Right atrium auricular region (tissue), 2 donors: ENCODE results near the gene MYO15B. TPM values are rescaled to one million over a fixed set of nuclear protein-coding genes. Genes with fewer than 3 reads are reported as not detected.

Experiments
- DNase-seq: peaks from one replicate; pipeline ENCODE4 v3.0.0-alpha.2; 2019; ENCODE audit warnings: low spot score
- H3K27ac ChIP-seq, 2 donors: fragments of 200-600 bp; sonication (generic); 1 replicate in 1 of 2; 2 replicates in 1 of 2; pipeline ENCODE4 v1.5.1; 2016 to 2019
- H3K27me3 ChIP-seq, 2 donors: fragments of 200-600 bp; sonication (generic); one replicate each; pipeline versions ENCODE4 v1.5.1 to v1.6.0; 2017 to 2019
- H3K36me3 ChIP-seq: fragments of 200-600 bp; sonication (generic); one replicate; pipeline ENCODE4 v1.5.1; 2016
- H3K4me1 ChIP-seq, 2 donors: fragments of 200-600 bp; sonication (generic); one replicate each; pipeline versions ENCODE4 v1.5.1 to v1.6.0; 2017 to 2019
- H3K4me3 ChIP-seq, 2 donors: fragments of 200-600 bp; sonication (generic); 1 replicate in 1 of 2; 2 replicates in 1 of 2; pipeline ENCODE4 v1.5.1; 2017 to 2019; ENCODE audit warnings: mild to moderate bottlenecking in 1 of 2, moderate library complexity in 1 of 2
- H3K9me3 ChIP-seq, 2 donors: fragments of 200-600 bp; sonication (generic); one replicate each; pipeline ENCODE4 v1.5.1; 2019
- total RNA-seq, 2 donors: library from RNA; depleted of rRNA; stranded (reverse); fragments of >200 nt; gene quantifications; one replicate each; pipeline ENCODE4 v1.1.0, GENCODE V29; 2016
- TF ChIP-seq, protein P1 (sequence below), 2 donors: fragments of 200-600 bp; sonication (generic); IDR thresholded peaks; one replicate each; pipeline ENCODE4 v1.5.1; 2019; ENCODE audit warnings: antibody characterized with exemption in 2 of 2

The MYO15B gene
- total RNA-seq, 2 donors from 2014 or later = 29.3 to 34.3 TPM

DNA sequence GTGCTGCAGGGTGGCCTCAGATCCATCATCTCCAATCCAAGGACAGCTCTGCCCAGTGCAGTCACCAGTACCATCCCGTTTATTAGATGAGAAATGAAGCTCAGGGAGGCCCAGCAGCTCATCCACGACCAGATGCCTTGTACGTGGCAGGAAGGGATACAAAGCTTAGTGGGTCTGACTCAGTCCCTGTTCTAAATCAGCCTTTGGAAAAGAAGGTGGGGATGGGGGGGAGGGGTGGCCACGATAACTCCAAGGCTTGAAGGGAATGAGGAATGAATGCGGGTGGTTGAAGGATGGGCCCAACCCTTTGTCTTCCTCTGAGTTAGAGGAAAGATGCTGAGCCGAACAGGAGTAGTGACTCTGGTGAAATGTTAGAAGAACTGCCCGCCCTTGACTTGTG, 36.3 kb upstream of the MYO15B start:
- TF ChIP-seq, protein P1, sequence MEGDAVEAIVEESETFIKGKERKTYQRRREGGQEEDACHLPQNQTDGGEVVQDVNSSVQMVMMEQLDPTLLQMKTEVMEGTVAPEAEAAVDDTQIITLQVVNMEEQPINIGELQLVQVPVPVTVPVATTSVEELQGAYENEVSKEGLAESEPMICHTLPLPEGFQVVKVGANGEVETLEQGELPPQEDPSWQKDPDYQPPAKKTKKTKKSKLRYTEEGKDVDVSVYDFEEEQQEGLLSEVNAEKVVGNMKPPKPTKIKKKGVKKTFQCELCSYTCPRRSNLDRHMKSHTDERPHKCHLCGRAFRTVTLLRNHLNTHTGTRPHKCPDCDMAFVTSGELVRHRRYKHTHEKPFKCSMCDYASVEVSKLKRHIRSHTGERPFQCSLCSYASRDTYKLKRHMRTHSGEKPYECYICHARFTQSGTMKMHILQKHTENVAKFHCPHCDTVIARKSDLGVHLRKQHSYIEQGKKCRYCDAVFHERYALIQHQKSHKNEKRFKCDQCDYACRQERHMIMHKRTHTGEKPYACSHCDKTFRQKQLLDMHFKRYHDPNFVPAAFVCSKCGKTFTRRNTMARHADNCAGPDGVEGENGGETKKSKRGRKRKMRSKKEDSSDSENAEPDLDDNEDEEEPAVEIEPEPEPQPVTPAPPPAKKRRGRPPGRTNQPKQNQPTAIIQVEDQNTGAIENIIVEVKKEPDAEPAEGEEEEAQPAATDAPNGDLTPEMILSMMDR (IDR thresholded peaks at IDR 0.05) = no peak
- peaks cover 0 to 9% of the 10 kb centered on the region in 2 donors for H3K4me1 ChIP-seq
- H3K4me3 ChIP-seq = no peak overlapping the region

DNA sequence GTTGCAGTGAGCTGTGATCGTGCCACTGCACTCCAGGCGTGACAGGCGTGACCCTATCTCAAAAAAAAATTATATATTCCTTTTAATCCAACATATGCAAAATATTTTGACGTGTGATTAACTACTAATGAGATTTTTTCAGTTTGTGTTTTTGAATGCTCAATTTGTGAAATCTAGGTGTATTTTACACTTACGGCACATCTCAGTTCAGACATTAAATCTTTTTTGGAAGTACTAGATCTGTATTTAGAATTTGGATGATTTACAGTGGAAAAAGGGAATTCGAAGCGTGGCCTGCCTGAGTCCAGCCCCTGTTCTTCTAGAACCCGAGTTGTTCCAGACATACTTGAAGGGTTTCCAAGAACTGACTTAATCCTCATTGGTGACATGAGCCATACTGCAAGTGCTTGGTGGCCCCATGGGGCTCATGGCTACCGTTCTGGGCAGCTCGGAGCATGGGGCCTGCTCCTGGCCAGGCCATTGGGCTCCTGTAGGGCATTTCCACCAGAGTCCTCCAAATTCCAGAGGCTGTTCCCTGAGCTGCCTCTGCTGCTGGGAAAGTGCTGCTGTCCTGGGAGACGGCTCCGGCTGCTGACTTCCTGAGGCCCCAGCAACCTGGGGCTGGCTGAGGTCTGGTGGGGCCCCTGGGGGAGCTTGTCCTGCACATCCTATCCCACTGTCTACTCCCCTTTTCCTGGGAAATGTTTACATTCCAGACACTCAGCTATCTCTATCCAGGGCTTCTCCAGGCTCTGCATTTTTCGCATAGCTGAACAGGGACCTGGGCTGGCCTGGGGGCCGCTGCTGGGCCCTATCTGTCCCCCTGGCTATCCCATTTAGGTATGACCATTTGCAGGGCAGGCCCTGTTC, 34.9 kb upstream of the MYO15B start:
- Histone ChIP-seq H3K9me3 (no peaks in the 10 kb centered on the region), H3K4me1 (peaks cover 0 to 16% of the 10 kb centered on the region in 2 donors), H3K27ac (no peak overlapping the region), H3K36me3 (no peaks in the 10 kb centered on the region), H3K27me3 (no peaks in the 10 kb centered on the region), H3K4me3 (no peak overlapping the region)
- TF ChIP-seq, protein P1 (IDR thresholded peaks at IDR 0.05) = no peak
- DNase-seq = no peak

More for the DNA sequence above, 36.3 kb upstream of the MYO15B start:
- no peaks in the 10 kb centered on the region for H3K9me3 ChIP-seq
- no peaks in the 10 kb centered on the region for H3K27me3 ChIP-seq
- DNase-seq = no peak
- no peak overlapping the region for H3K27ac ChIP-seq
- H3K36me3 ChIP-seq = no peaks in the 10 kb centered on the region

DNA sequence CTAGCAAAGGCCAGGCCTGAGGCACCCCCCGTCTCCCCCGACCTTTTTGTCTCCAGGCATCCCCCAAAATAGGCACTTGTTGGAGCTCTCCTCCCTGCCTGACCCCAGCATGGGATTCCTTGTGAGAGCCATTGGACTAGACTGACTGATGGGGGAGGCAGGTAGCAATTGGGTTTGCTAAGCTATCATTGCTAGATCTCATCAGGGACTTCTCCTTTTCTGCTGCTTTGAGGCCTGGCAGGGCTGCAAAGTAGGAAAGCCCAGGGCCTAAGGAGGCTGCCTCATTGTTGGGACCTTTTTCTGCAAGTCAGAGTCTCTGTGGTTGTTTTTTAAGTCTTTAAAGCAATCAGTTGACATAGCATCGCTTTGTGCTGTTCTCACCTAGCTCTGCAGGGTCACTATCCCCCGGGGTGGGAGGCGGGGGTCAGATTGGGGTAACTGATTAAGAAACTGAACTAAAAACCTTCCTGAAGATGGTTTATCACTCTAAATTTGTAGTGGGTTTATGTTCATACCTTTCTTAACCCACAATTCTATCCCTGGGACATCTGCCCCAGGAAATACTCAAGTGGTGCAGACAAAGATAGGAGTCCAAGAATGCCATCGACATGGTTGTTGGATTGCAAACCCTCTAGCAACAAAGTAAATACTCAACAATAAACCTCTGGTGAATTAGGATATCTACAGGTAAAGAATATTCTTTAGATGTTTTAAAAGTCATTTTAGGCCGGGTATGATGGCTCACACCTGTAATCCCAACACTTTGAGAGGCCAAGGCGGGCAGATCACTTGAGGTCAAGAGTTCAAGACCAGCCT, 34.1 kb upstream of the MYO15B start:
- no peak for DNase-seq
- TF ChIP-seq, protein P1 (IDR thresholded peaks at IDR 0.05) = no peak
- Histone ChIP-seq H3K27ac (no peak overlapping the region), H3K36me3 (no peaks in the 10 kb centered on the region), H3K4me3 (no peak overlapping the region), H3K27me3 (no peaks in the 10 kb centered on the region), H3K9me3 (no peaks in the 10 kb centered on the region), H3K4me1 (peaks cover 0 to 19% of the 10 kb centered on the region in 2 donors)

DNA sequence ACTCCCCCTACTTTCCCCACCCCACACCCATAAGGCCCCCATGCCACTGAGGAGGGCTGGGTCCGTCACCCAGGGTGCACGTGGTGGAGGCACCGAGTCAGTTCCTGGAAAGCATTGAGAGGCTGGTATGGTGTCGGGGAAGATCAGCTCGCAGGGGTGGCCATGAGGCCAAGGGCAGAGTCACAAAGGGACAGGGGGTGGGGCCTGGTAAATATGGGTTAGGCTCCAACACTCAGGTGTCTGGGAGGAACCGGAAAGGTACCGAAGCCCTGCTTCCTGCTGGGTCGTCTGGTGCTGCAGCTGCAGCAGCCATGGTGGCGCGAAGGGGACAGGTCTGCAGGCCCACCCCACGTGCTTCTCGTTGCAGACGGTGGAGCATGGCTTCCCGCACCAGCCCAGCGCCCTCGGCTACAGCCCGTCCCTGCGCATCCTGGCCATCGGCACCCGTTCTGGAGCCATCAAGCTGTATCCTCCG, 31.9 kb upstream of the MYO15B start:
- no peak overlapping the region for H3K4me3 ChIP-seq
- DNase-seq = no peak
- TF ChIP-seq, protein P1 (IDR thresholded peaks at IDR 0.05) = no peak
- no peaks in the 10 kb centered on the region for H3K9me3 ChIP-seq
- no peaks in the 10 kb centered on the region for H3K36me3 ChIP-seq
- peaks cover 0 to 19% of the 10 kb centered on the region in 2 donors for H3K4me1 ChIP-seq
- H3K27ac ChIP-seq = no peak overlapping the region
- no peaks in the 10 kb centered on the region for H3K27me3 ChIP-seq

DNA sequence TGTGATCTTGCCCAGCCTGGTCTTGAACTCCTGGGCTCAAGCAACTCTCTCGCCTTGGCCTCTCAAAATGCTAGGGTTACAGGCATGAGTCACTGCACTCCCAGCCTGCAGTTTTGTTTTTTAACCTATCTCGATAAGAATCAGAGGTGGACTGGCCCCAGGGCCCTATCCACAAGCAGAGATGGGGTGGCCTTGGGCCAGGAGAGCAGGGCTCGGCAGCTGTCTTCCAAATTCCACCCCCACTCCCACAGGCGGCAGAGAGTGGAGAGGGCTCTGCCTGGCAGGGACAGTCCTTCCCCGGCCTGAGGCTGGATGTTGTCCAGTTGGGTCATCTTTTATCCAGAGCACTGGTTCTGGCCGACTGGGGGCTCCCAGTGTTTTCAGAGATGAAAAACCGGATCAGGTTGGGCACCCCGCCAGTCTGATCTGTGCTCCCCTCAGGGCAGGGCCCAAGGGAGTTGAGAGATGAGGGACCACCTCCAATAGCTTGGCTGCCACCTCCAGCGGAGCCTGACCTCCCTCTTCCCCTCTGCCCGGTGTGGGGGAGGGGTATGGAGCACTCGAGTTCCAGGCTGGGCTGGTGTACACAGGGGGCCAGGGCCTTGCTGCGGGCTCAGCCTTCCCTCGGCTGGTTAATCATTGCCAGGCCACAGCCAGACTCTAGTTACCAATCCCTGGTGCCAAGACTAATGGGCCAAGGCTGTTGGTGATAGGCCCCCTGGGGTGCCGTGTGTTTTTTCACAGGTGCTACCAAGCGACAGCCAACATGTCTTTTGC, 30.3 kb upstream of the MYO15B start:
- peak overlapping the region in 1 of 2 donors; percentile 29 for H3K27ac ChIP-seq
- H3K9me3 ChIP-seq = no peaks in the 10 kb centered on the region
- TF ChIP-seq, protein P1 (IDR thresholded peaks at IDR 0.05) = no peak
- H3K36me3 ChIP-seq = no peaks in the 10 kb centered on the region
- no peak for DNase-seq
- no peaks in the 10 kb centered on the region for H3K27me3 ChIP-seq
- H3K4me3 ChIP-seq = no peak overlapping the region
- H3K4me1 ChIP-seq = peaks cover 0 to 19% of the 10 kb centered on the region in 2 donors
